H1 (cell line): Measurements from ENCODE around the gene CA10. TPM values are rescaled to one million over a fixed set of nuclear protein-coding genes. Genes with fewer than 3 reads are reported as not detected.

Experiments
- CTCF ChIA-PET: fragments of 300-600 bp; sonication (Branson Sonifier 250); formaldehyde crosslinking; loops from one replicate; lab custom pipeline; 2021; ENCODE audit not compliant: partially characterized antibody; lab: Charles Lee
- POLR2A ChIA-PET: fragments of 300-600 bp; sonication (Branson Sonifier 250); formaldehyde crosslinking; loops from one replicate; lab custom pipeline; 2021; ENCODE audit warnings: inconsistent platforms; ENCODE audit not compliant: partially characterized antibody; lab: Charles Lee
- DNase-seq, 2 experiments: peaks; one replicate each; pipeline versions ENCODE4 v3.0.0 to v3.0.0-alpha.2; 2010 to 2022; ENCODE audit warnings: low spot score in 2 of 2, low read depth in 1 of 2, mixed read lengths in 1 of 2
- FAIRE-seq: peaks from 2 replicates; lab custom pipeline; 2011; peaks lifted over from hg19 to GRCh38; lab: Jason Lieb, UNC
- H2AFZ ChIP-seq: 2 replicates; pipeline ENCODE4 v1.8.1; 2012; ENCODE audit warnings: low read length, inconsistent platforms
- H2AK5ac ChIP-seq: 2 replicates; pipeline ENCODE4 v1.6.1; 2013; ENCODE audit warnings: low read depth, low read length
- H2BK120ac ChIP-seq: replicated peaks from 2 replicates; pipeline ENCODE3; 2013; ENCODE audit warnings: low read depth, low read length, inconsistent platforms
- H2BK12ac ChIP-seq: 2 replicates; pipeline ENCODE4 v1.6.1; 2013; ENCODE audit warnings: low read depth, low read length
- H2BK15ac ChIP-seq: 2 replicates; pipeline ENCODE4 v1.6.1; 2013; ENCODE audit warnings: low read length
- H2BK20ac ChIP-seq: 2 replicates; pipeline ENCODE4 v1.6.1; 2013; ENCODE audit warnings: low read length
- H2BK5ac ChIP-seq: 2 replicates; pipeline ENCODE4 v1.6.1; 2013; ENCODE audit warnings: low read depth, low read length
- H3K14ac ChIP-seq: 2 replicates; pipeline ENCODE4 v1.6.1; 2013; ENCODE audit warnings: inconsistent platforms; ENCODE audit not compliant: insufficient read length
- H3K18ac ChIP-seq: 2 replicates; pipeline ENCODE4 v1.6.1; 2013; ENCODE audit warnings: low read length; ENCODE audit errors: extremely low read depth
- H3K23ac ChIP-seq: 2 replicates; pipeline ENCODE4 v1.6.1; 2013; ENCODE audit warnings: inconsistent platforms; ENCODE audit not compliant: insufficient read length
- H3K23me2 ChIP-seq: 2 replicates; pipeline ENCODE4 v1.6.1; 2013; ENCODE audit warnings: low read depth, low read length
- H3K27ac ChIP-seq: 2 replicates; pipeline ENCODE4 v1.6.1; 2011; ENCODE audit warnings: low read depth, low read length, inconsistent platforms
- H3K27me3 ChIP-seq, 4 experiments: replicated peaks in 1 of 4; 1 replicate in 1 of 4; 2 replicates in 3 of 4; pipeline versions ENCODE4 v1.6.1 to v1.8.1; 2011 to 2013; ENCODE audit warnings: low read length in 3 of 4, mild to moderate bottlenecking in 3 of 4, inconsistent platforms in 2 of 4, mixed read lengths in 2 of 4, moderate library complexity in 1 of 4; ENCODE audit not compliant: control insufficient read depth in 3 of 4, insufficient read depth in 3 of 4; ENCODE audit errors: extremely low read depth in 1 of 4
- H3K36me3 ChIP-seq, 4 experiments: 2 replicates each; pipeline versions ENCODE4 v1.6.1 to v1.8.1; 2011 to 2013; ENCODE audit warnings: mild to moderate bottlenecking in 4 of 4, low read length in 3 of 4, moderate library complexity in 2 of 4, control low read depth in 1 of 4, inconsistent platforms in 1 of 4; ENCODE audit not compliant: insufficient read depth in 4 of 4, control insufficient read depth in 2 of 4
- H3K4ac ChIP-seq: replicated peaks from 2 replicates; pipeline ENCODE3; 2013; ENCODE audit warnings: low read length, low read depth, mixed read lengths, inconsistent platforms; ENCODE audit not compliant: insufficient read length
- H3K4me1 ChIP-seq, 4 experiments: replicated peaks in 1 of 4; 1 replicate in 1 of 4; 2 replicates in 3 of 4; pipeline versions ENCODE4 v1.6.1 to v1.8.1; 2011 to 2013; ENCODE audit warnings: low read length in 3 of 4, inconsistent platforms in 2 of 4, mixed read lengths in 1 of 4; ENCODE audit not compliant: insufficient read depth in 4 of 4, control insufficient read depth in 3 of 4
- H3K4me2 ChIP-seq, 2 experiments: 2 replicates each; pipeline versions ENCODE4 v1.6.1 to v1.8.1; 2011 to 2013; ENCODE audit warnings: low read depth in 2 of 2, low read length in 2 of 2, control low read depth in 1 of 2, inconsistent platforms in 1 of 2, mild to moderate bottlenecking in 1 of 2; ENCODE audit not compliant: insufficient read depth in 1 of 2
- H3K4me3 ChIP-seq, 4 experiments: fragments of 200-600, 300-600 bp in 1 of 4; sonication (generic), shearing (Covaris generic), sonication (Bioruptor Twin) in 1 of 4; 2 replicates each; pipeline versions ENCODE4 v1.5.1 to v1.8.1; 2011 to 2016; ENCODE audit warnings: low read length in 4 of 4, low read depth in 3 of 4, control low read depth in 2 of 4, inconsistent platforms in 2 of 4, mild to moderate bottlenecking in 2 of 4, mixed read lengths in 1 of 4, moderate library complexity in 1 of 4; ENCODE audit not compliant: insufficient read depth in 2 of 4; ENCODE audit errors: extremely low read depth in 1 of 4
- H3K56ac ChIP-seq: replicated peaks from 2 replicates; pipeline ENCODE3; 2013; ENCODE audit warnings: low read depth, mild to moderate bottlenecking, mixed read lengths, low read length, inconsistent platforms; ENCODE audit not compliant: insufficient read length
- H3K79me1 ChIP-seq: 2 replicates; pipeline ENCODE4 v1.6.1; 2013; ENCODE audit warnings: low read depth, low read length, control low read depth
- H3K79me2 ChIP-seq, 2 experiments: 2 replicates each; pipeline versions ENCODE4 v1.6.1 to v1.8.1; 2012 to 2013; ENCODE audit warnings: low read length in 2 of 2, mild to moderate bottlenecking in 2 of 2, inconsistent platforms in 1 of 2; ENCODE audit not compliant: insufficient read depth in 2 of 2, control insufficient read depth in 1 of 2
- H3K9ac ChIP-seq, 4 experiments: replicated peaks in 1 of 4; 1 replicate in 1 of 4; 2 replicates in 3 of 4; pipeline versions ENCODE4 v1.6.1 to v1.8.1; 2011 to 2013; ENCODE audit warnings: low read depth in 3 of 4, low read length in 3 of 4, control low read depth in 2 of 4, mild to moderate bottlenecking in 2 of 4, moderate library complexity in 2 of 4, inconsistent platforms in 1 of 4; ENCODE audit errors: extremely low read depth in 1 of 4
- H3K9me3 ChIP-seq, 2 experiments: 2 replicates each; pipeline versions ENCODE4 v1.6.1 to v1.8.1; 2012 to 2013; ENCODE audit warnings: mild to moderate bottlenecking in 2 of 2, moderate library complexity in 2 of 2, control low read depth in 1 of 2, inconsistent platforms in 1 of 2, low read depth in 1 of 2, low read length in 1 of 2, mixed read lengths in 1 of 2; ENCODE audit not compliant: insufficient read depth in 2 of 2
- H4K20me1 ChIP-seq, 2 experiments: replicated peaks in 1 of 2; 2 replicates each; pipeline versions ENCODE3 to v1.8.1; 2011 to 2013; ENCODE audit warnings: inconsistent platforms in 2 of 2, low read length in 2 of 2, mild to moderate bottlenecking in 1 of 2; ENCODE audit not compliant: insufficient read depth in 2 of 2, control insufficient read depth in 1 of 2
- H4K5ac ChIP-seq: 2 replicates; pipeline ENCODE4 v1.6.1; 2013; ENCODE audit warnings: low read length, low read depth, mixed read lengths, inconsistent platforms; ENCODE audit not compliant: insufficient read length
- H4K8ac ChIP-seq: 2 replicates; pipeline ENCODE4 v1.8.0; 2013; ENCODE audit warnings: mild to moderate bottlenecking, moderate library complexity, low read length, inconsistent platforms; ENCODE audit not compliant: insufficient read depth; ENCODE audit errors: extremely low read depth
- H4K91ac ChIP-seq: replicated peaks from 2 replicates; pipeline ENCODE3; 2013; ENCODE audit warnings: low read length, mixed read lengths, inconsistent platforms; ENCODE audit not compliant: insufficient read length
- POLR2AphosphoS5 ChIP-seq: IDR thresholded peaks from 2 replicates; pipeline ENCODE4 v1.6.1; 2011; ENCODE audit warnings: low read depth, low read length
- RNF2 ChIP-seq: fragments of 200-900, 300-1000 bp; sonication (generic); IDR thresholded peaks from 2 replicates; pipeline ENCODE4 v1.7.1; 2016; ENCODE audit warnings: borderline replicate concordance, low read depth, mild to moderate bottlenecking, antibody characterized with exemption, low read length; ENCODE audit not compliant: poor library complexity, severe bottlenecking; ENCODE audit errors: missing control alignments
- polyA plus RNA-seq, 7 experiments: library from polyadenylated mRNA; depleted of rRNA in 3 of 7; stranded (reverse) in 5 of 7; unstranded in 2 of 7; fragments of >200 nt in 5 of 7; fragments of 200-250 nt in 2 of 7; gene quantifications; 1 replicate in 5 of 7; 2 replicates in 1 of 7; 4 replicates in 1 of 7; pipeline versions ENCODE4 v1.2.1 to v1.2.3, GENCODE V29; 2011 to 2013; ENCODE audit warnings: missing spikeins in 2 of 7, mixed read lengths in 2 of 7
- total RNA-seq: library from RNA; stranded (reverse); fragmentation: NEBNext Ultra II Directional; extraction: Animal tissue kit (Norgen Biotek cat#: 25700); gene quantifications from 2 replicates; pipeline ENCODE4 v1.2.1, GENCODE V29; 2021

CA10 gene
- total and polyA plus RNA-seq, 2 of the 8 experiments (the other 6 are each of a cell fraction or from before 2014, with no cell fraction given): 0.60 to 0.63 TPM

DNA sequence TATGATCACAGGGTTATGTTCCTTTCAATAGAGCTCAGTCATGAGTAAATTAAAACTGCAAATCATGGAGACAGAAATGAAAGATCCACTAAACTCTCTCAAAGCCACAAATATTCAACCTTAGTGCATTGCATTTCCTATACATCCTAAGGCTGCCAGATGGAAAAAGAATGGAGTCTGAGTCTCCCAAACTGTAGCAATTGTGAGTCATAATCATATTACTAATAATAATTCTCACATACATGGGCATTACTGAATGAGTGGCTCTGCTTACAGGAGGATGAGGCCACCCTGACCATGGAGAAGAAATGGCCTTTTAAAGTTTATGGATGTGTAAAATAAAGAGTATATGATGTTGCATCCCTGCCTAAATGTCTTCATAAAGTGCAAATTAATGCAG is 3.2 kb downstream of the CA10 start:
- peaks cover 33 to 45% (median 40%) of the 10 kb centered on the region in 4 experiments for H3K27me3 ChIP-seq

More for the DNA sequence above, 3.2 kb downstream of the CA10 start:
- H4K91ac ChIP-seq: no peak overlapping the region
- peaks cover 20% of the 10 kb centered on the region; the same call in 1 of the 2 replicates for H3K23me2 ChIP-seq
- no peak for FAIRE-seq
- no peak for TF ChIP-seq RNF2
- no peak for TF ChIP-seq POLR2AphosphoS5
- no peak overlapping the region for H3K56ac ChIP-seq
- no peaks in the 10 kb centered on the region for H3K79me2 ChIP-seq
- H3K4ac ChIP-seq: no peak overlapping the region
- H3K18ac ChIP-seq: no peak overlapping the region
- CTCF ChIA-PET: interaction anchor here (0.6 to 1.1 kb wide), 3 partner anchors 285 to 389 kb away, joined by 3 read pairs; no protein-coding TSS in a partner anchor
- H2BK15ac ChIP-seq: no peak overlapping the region
- no peaks in the 10 kb centered on the region for H3K36me3 ChIP-seq
- H2BK12ac ChIP-seq: no peak overlapping the region
- no peaks in the 10 kb centered on the region for H3K9me3 ChIP-seq
- H4K5ac ChIP-seq: no peak overlapping the region
- no peak overlapping the region for H4K8ac ChIP-seq
- no peak overlapping the region for H2BK120ac ChIP-seq
- DNase-seq: no peak
- peaks cover 0 to 6% (median 2%) of the 10 kb centered on the region in 4 experiments; a peak in 4 of 7 replicates for H3K4me1 ChIP-seq
- H3K27ac ChIP-seq: no peak overlapping the region
- H3K4me2 ChIP-seq: no peak overlapping the region
- H3K79me1 ChIP-seq: no peaks in the 10 kb centered on the region
- H2AK5ac ChIP-seq: no peak overlapping the region
- H3K4me3 ChIP-seq: no peak overlapping the region
- no peak overlapping the region for H2AFZ ChIP-seq
- no peak overlapping the region for H3K23ac ChIP-seq
- H3K9ac ChIP-seq: no peak overlapping the region
- no peak overlapping the region for H2BK20ac ChIP-seq
- no peak overlapping the region for H2BK5ac ChIP-seq
- POLR2A ChIA-PET: no interaction called here
- H3K14ac ChIP-seq: no peak overlapping the region
- H4K20me1 ChIP-seq: no peaks in the 10 kb centered on the region
